HG02571 (cell line): Measurements from ENCODE around the gene SLC43A3.
"Not testable (repeated sequence)": the region's sequence is repeated elsewhere in the genome, so short reads cannot be mapped to it uniquely, and the experiment has no call there.

ENCODE experiments used
- ATAC-seq: cut with Tn5 transposase; IDR thresholded peaks from one replicate; pipeline ENCODE4 v1.9.1; 2021; ENCODE audit warnings: mild to moderate bottlenecking, moderate library complexity; ENCODE audit not compliant: unreplicated experiment

SLC43A3 gene

GRCh38 chr11:57407941-57408475, 18.9 kb downstream of the SLC43A3 start:
- ATAC-seq = no peak

GRCh38 chr11:57407010-57407920, 19.7 kb downstream of the SLC43A3 start:
- no peak for ATAC-seq

GRCh38 chr11:57406337-57406904, 20.5 kb downstream of the SLC43A3 start:
- ATAC-seq = peak; percentile 82

- no peak for ATAC-seq
Observed at GRCh38 chr11:57405271-57405860, 21.6 kb downstream of the SLC43A3 start.

GRCh38 chr11:57403802-57404147, 23.1 kb downstream of the SLC43A3 start:
- no peak for ATAC-seq

GRCh38 chr11:57403003-57403801, 23.7 kb downstream of the SLC43A3 start:
- ATAC-seq = not testable (repeated sequence)

GRCh38 chr11:57402188-57403002, 24.5 kb downstream of the SLC43A3 start:
- ATAC-seq = no peak

GRCh38 chr11:57399972-57400578, 26.8 kb downstream of the SLC43A3 start:
- no peak for ATAC-seq

GRCh38 chr11:57399221-57399620, 27.7 kb downstream of the SLC43A3 start:
- ATAC-seq = no peak

GRCh38 chr11:57397394-57397990, 29.4 kb downstream of the SLC43A3 start:
- ATAC-seq = no peak

- ATAC-seq = no peak
Observed at GRCh38 chr11:57396744-57397143, 30.2 kb downstream of the SLC43A3 start.

GRCh38 chr11:57395905-57396623, 30.9 kb downstream of the SLC43A3 start:
- no peak for ATAC-seq

GRCh38 chr11:57394203-57394965, 32.5 kb downstream of the SLC43A3 start:
- ATAC-seq = no peak

- ATAC-seq = no peak
Observed at GRCh38 chr11:57392763-57393105, 34.2 kb downstream of the SLC43A3 start.

- ATAC-seq = no peak
Observed at GRCh38 chr11:57392066-57392762, 34.7 kb downstream of the SLC43A3 start.

- ATAC-seq = no peak
Observed at GRCh38 chr11:57391539-57391938, 35.4 kb downstream of the SLC43A3 start.

- ATAC-seq = no peak
Observed at GRCh38 chr11:57391111-57391510, 35.8 kb downstream of the SLC43A3 start.
